HepG2 (cell line): ENCODE results near the gene SLC16A13. TPM values are rescaled to one million over a fixed set of nuclear protein-coding genes. Genes with fewer than 3 reads are reported as not detected.

Experiments
- CCAR2 ChIP-seq: fragments of 200-400 bp; formaldehyde crosslinking; optimal IDR thresholded peaks from 2 replicates; pipeline ENCODE3; 2018; ENCODE audit warnings: low read depth, mild to moderate bottlenecking, low read length, moderate library complexity
- ETV6 ChIP-seq: sonication (generic); formaldehyde crosslinking; conservative IDR thresholded peaks from 2 replicates; pipeline ENCODE4 v1.4.0; 2020; ENCODE audit warnings: missing genetic modification reagents
- FOXP1 ChIP-seq, 2 experiments: fragments of 450-650 bp in 1 of 2; IDR thresholded peaks; 2 replicates each; pipeline ENCODE4 v1.6.1; 2017 to 2018; ENCODE audit warnings: antibody characterized with exemption in 1 of 2
- NR3C1 ChIP-seq: sonication (generic); formaldehyde crosslinking; IDR thresholded peaks from 2 replicates; pipeline ENCODE4 v1.4.0; 2020; ENCODE audit warnings: missing genetic modification reagents
- PATZ1 ChIP-seq: sonication (generic); formaldehyde crosslinking; IDR thresholded peaks from 2 replicates; pipeline ENCODE4 v1.4.0; 2020; ENCODE audit warnings: missing genetic modification reagents
- SIN3A ChIP-seq: IDR thresholded peaks from 2 replicates; pipeline ENCODE4 v1.6.1; 2011; ENCODE audit warnings: low read depth, mild to moderate bottlenecking, control low read depth, low read length, borderline replicate concordance
- SRSF9 ChIP-seq: fragments of 200-400 bp; formaldehyde crosslinking; IDR thresholded peaks from 2 replicates; pipeline ENCODE4 v1.6.1; 2018; ENCODE audit warnings: borderline replicate concordance, mild to moderate bottlenecking, low read depth, low read length; ENCODE audit not compliant: insufficient read depth, poor library complexity, severe bottlenecking
- TARDBP ChIP-seq: sonication (generic); formaldehyde crosslinking; IDR thresholded peaks from 2 replicates; pipeline ENCODE4 v1.8.0; 2022; ENCODE audit warnings: mild to moderate bottlenecking, missing genetic modification reagents
- ZBED4 ChIP-seq: sonication (generic); formaldehyde crosslinking; IDR thresholded peaks from 2 replicates; pipeline ENCODE4 v1.4.0; 2020; ENCODE audit warnings: missing genetic modification reagents, borderline replicate concordance
- ZNF567 ChIP-seq: sonication (generic); formaldehyde crosslinking; IDR thresholded peaks from 2 replicates; pipeline ENCODE4 v1.8.1; 2023; ENCODE audit warnings: mild to moderate bottlenecking, missing genetic modification reagents, borderline replicate concordance
- ZNF597 ChIP-seq: sonication (generic); formaldehyde crosslinking; IDR thresholded peaks from 2 replicates; pipeline ENCODE4 v1.5.0; 2020; ENCODE audit warnings: missing genetic modification reagents
- ZNF768 ChIP-seq: sonication (generic); formaldehyde crosslinking; IDR thresholded peaks from 2 replicates; pipeline ENCODE4 v1.4.0; 2020; ENCODE audit warnings: missing genetic modification reagents
- ZNF784 ChIP-seq: sonication (generic); formaldehyde crosslinking; IDR thresholded peaks from 2 replicates; pipeline ENCODE4 v1.5.1; 2020; ENCODE audit warnings: missing genetic modification reagents, mild to moderate bottlenecking, borderline replicate concordance
- ZNF800 ChIP-seq: sonication (generic); formaldehyde crosslinking; IDR thresholded peaks from 2 replicates; pipeline ENCODE4 v1.4.0; 2020; ENCODE audit warnings: missing genetic modification reagents
- ZNF841 ChIP-seq: sonication (generic); formaldehyde crosslinking; IDR thresholded peaks from 2 replicates; pipeline ENCODE4 v1.8.1; 2023; ENCODE audit warnings: missing genetic modification reagents, borderline replicate concordance
- ZSCAN25 ChIP-seq: sonication (generic); formaldehyde crosslinking; IDR thresholded peaks from 2 replicates; pipeline ENCODE4 v1.8.0; 2022; ENCODE audit warnings: mild to moderate bottlenecking, missing genetic modification reagents
- polyA plus RNA-seq, 8 experiments: library from polyadenylated mRNA; depleted of rRNA in 3 of 8; stranded (reverse) in 7 of 8; unstranded in 1 of 8; fragments of >200 nt; fragmentation: Illumina TruSeq in 4 of 8; extraction: Trizol in 4 of 8; gene quantifications; 2 replicates each; pipeline versions ENCODE4 v1.2.1 to v1.2.3, GENCODE V29; 2011 to 2016; ENCODE audit warnings: low read depth in 4 of 8, missing spikeins in 1 of 8, mixed read lengths in 1 of 8; ENCODE audit not compliant: insufficient read depth in 1 of 8
- total RNA-seq, 5 experiments: library from RNA; depleted of rRNA; stranded (reverse); fragments of >200 nt; fragmentation: Illumina TruSeq; extraction: Trizol; gene quantifications; 2 replicates each; pipeline ENCODE4 v1.2.3, GENCODE V29; 2016; ENCODE audit warnings: low read depth in 1 of 5

The SLC16A13 gene
- total and polyA plus RNA-seq, 2 of the 13 experiments (the other 11 are each of a cell fraction or from before 2014, with no cell fraction given): 2.2 to 3.0 TPM

GRCh38 chr17:7021993-7022778 is 13.6 kb upstream of the SLC16A13 start (continued):
- TF ChIP-seq ZNF597 (CRISPR knock-in tag) (no peak), ZSCAN25 (CRISPR knock-in tag) (0 out of 2 replicates have a peak, but pooled peaks have one; percentile 49), SRSF9 (no peak), NR3C1 (CRISPR knock-in tag) (no peak), ZNF567 (0 out of 2 replicates have a peak, but pooled peaks have one; percentile 65), ZBED4 (CRISPR knock-in tag) (peak; percentile 67; the same call in 1 of the 2 replicates), TARDBP (CRISPR knock-in tag) (no peak), ZNF841 (no peak), CCAR2 (no peak), PATZ1 (CRISPR knock-in tag) (peak; percentile 66), ZNF768 (peak; percentile 43; the same call in 1 of the 2 replicates), ZNF800 (CRISPR knock-in tag) (peak; percentile 84; the same call in 1 of the 2 replicates), ZNF784 (CRISPR knock-in tag) (peak; percentile 55; the same call in 1 of the 2 replicates), ETV6 (CRISPR knock-in tag) (0 out of 2 replicates have a peak, but pooled peaks have one; percentile 25), FOXP1 (IDR thresholded peaks at IDR 0.05) (no peak), FOXP1 (CRISPR knock-in tag; IDR thresholded peaks at IDR 0.05) (no peak), SIN3A (no peak)
